ENCODE results near the gene ZNF568. TPM values are rescaled to one million over a fixed set of nuclear protein-coding genes. Genes with fewer than 3 reads are reported as not detected.

Gene ZNF568
- polyA plus RNA-seq, 3 donors: 24.8 to 26.1 (median 26.0) TPM

- no peak for DNase-seq (ENCODE audit: low read depth in 3 of 3, low spot score in 2 of 3)
Measured at GRCh38 chr19:36997152-36997842, 81.2 kb downstream of the ZNF568 start.

DNA sequence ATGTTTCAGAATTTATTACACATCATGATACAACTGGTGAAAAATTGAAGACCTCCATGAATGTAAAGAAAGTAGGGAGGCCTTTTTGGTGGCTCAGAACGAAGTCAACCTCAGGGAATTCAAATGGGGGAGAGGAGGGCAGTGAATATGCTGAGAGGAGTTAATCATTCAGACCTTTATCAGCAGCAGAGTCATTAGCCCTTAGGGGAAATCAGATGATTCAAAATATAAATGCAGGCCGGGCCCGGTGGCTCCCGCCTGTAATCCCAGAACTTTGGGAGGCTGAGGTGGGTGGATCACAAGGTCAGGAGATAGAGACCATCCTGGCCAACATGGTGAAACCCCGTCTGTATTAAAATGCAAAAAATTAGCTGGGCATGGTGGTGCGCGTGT, 81.7 kb downstream of the ZNF568 start:
- no peak for DNase-seq (ENCODE audit: low read depth in 3 of 3, low spot score in 2 of 3)

- DNase-seq (ENCODE audit: low read depth in 3 of 3, low spot score in 2 of 3): no peak
Measured at GRCh38 chr19:36999313-36999712, 83.2 kb downstream of the ZNF568 start.

- peak; percentile 56 to 65 (median 58) for DNase-seq (ENCODE audit: low read depth in 3 of 3, low spot score in 2 of 3)
Measured at GRCh38 chr19:37007587-37008220, 91.6 kb downstream of the ZNF568 start.

GRCh38 chr19:37009871-37010270, 93.7 kb downstream of the ZNF568 start:
- DNase-seq (ENCODE audit: low read depth in 3 of 3, low spot score in 2 of 3): no peak

- DNase-seq (ENCODE audit: low read depth in 3 of 3, low spot score in 2 of 3): no peak
Measured at GRCh38 chr19:37012093-37012745, 96.1 kb downstream of the ZNF568 start.

- DNase-seq (ENCODE audit: low read depth in 3 of 3, low spot score in 2 of 3): no peak
Measured at GRCh38 chr19:37014456-37014855, 98.3 kb downstream of the ZNF568 start.

DNA sequence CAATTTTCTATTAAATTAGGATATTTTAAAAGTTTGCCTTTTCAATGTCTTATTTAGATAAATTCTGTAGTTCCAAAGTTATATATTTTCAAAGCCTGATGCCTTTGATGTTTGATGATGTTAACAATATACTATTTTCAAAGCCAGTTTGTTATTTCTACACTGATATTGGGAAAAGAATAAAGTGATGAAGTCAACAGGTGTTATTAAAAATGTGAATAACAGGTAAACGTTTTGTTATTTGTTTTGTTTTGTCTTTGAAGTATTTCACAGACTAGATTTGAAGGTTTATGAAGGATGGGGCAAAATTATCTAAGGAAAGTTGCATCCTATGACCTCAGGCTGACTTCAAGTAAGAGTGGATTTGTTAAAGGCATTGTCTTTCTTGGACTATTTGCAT, 129.0 kb downstream of the ZNF568 start:
- no peak for DNase-seq (ENCODE audit: low read depth in 3 of 3, low spot score in 2 of 3)

Other genes with a start within 250 kb of the ZNF568 start
- gene ZNF461, start 249.5 kb upstream of the ZNF568 start, polyA plus RNA-seq (ENCODE audit: insufficient read length in 3 of 3): 10 to 100 TPM in 2 of 3 donors, 1 to 10 TPM in 1; 9.9 to 14.4 (median 12.4) TPM
- gene ZNF567, start 228.7 kb upstream of the ZNF568 start, polyA plus RNA-seq (ENCODE audit: insufficient read length in 3 of 3): 10 to 100 TPM; 13.9 to 16.0 (median 15.3) TPM
- gene ZNF850, start 143.5 kb upstream of the ZNF568 start, polyA plus RNA-seq (ENCODE audit: insufficient read length in 3 of 3): 1 to 10 TPM; 2.9 to 3.4 (median 3.1) TPM
- 10 to 100 TPM; 11.4 to 12.4 (median 12.4) TPM for gene ZNF790, start 77.9 kb upstream of the ZNF568 start, polyA plus RNA-seq (ENCODE audit: insufficient read length in 3 of 3)
- gene ZNF345, start 65.5 kb upstream of the ZNF568 start, polyA plus RNA-seq (ENCODE audit: insufficient read length in 3 of 3): 10 to 100 TPM; 13.0 to 14.0 (median 13.5) TPM
- gene ZNF829, start within 50 bp of the ZNF568 start, polyA plus RNA-seq (ENCODE audit: insufficient read length in 3 of 3): 1 to 10 TPM; 6.8 to 7.6 (median 7.1) TPM
- gene ZNF420, start 162.1 kb downstream of the ZNF568 start, polyA plus RNA-seq (ENCODE audit: insufficient read length in 3 of 3): 10 to 100 TPM; 25.9 to 27.9 (median 26.6) TPM